Measurements from ENCODE around the gene TCP10L.

TCP10L gene

DNA sequence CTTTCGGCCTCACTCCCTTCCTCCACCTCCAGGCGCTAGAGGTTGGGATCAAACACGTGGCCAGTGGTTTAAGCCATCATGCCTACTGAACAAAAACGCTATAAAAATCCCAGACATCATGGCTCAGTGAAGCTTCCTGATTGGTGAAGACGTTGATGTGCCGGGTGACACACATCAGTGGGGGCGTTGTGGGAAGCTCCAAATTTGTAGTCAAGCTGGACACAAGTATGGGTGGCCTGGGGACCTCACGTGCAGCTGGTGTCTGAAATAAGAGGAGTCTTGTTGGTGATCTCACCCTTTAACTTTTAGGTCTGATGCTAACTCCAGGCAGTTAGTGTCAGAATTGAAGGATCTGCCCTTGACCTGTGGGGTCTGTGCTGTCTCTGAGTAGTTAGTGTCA, 20.1 kb upstream of the TCP10L start:
- Histone ChIP-seq H3K4me3 (ENCODE audit: low read depth, low read length) (no peak overlapping the region), H3K36me3 (ENCODE audit: control insufficient read depth in 2 of 2, insufficient read depth in 1 of 2, low read length in 2 of 2) (peaks cover 54 to 87% of the 10 kb centered on the region in 2 experiments), H3K9me3 (ENCODE audit: control insufficient read depth, insufficient read depth, low read depth, low read length) (no peaks in the 10 kb centered on the region), H3K27ac (ENCODE audit: extremely low read depth, low read depth, low read length) (no peak overlapping the region), H3K4me1 (ENCODE audit: control insufficient read depth, insufficient read depth, low read length) (no peaks in the 10 kb centered on the region)
- CTCF ChIA-PET: interaction anchor here (0.6 to 3.2 kb wide), 4 partner anchors 18 to 209 kb away, joined by 3 to 21 read pairs (median 5); no protein-coding TSS in a partner anchor
- TF ChIP-seq ZNF623 (tag by site-specific recombination; IDR thresholded peaks at IDR 0.05): no peak
- TF ChIP-seq GLIS1 (tag by site-specific recombination; IDR thresholded peaks at IDR 0.05): no peak
- POLR2A ChIA-PET: no interaction called here

DNA sequence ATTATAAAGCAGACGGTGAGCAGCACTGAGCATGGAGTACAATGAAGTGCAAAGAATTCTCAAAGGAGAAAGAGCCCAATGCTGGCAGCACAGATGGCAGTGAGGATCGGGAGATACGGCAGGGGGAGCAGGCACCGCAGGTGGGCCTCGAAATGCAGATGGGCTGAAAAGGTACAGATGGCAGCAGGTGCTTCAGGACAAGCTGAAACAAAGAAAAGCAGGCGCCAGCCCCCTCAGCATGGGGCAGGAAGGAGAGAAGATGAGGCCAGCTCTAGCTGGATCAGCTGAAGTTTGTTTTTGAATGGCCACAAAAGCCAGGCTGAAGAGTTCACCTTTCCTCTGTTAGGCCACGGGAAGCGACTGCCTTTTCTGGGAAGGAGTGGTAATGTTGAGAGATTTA, 19.1 kb upstream of the TCP10L start:
- H3K9me3 ChIP-seq (ENCODE audit: control insufficient read depth, insufficient read depth, low read depth, low read length): no peaks in the 10 kb centered on the region
- H3K36me3 ChIP-seq (ENCODE audit: control insufficient read depth in 2 of 2, insufficient read depth in 1 of 2, low read length in 2 of 2): peaks cover 52 to 89% of the 10 kb centered on the region in 2 experiments
- TF ChIP-seq ZNF16 (tag by site-specific recombination; IDR thresholded peaks at IDR 0.05; ENCODE audit: low read depth) (no peak), ZNF510 (tag by site-specific recombination; IDR thresholded peaks at IDR 0.05; ENCODE audit: insufficient replicate concordance) (no peak), ZNF626 (tag by site-specific recombination; IDR thresholded peaks at IDR 0.05) (no peak), HOXD13 (CRISPR knock-in tag; IDR thresholded peaks at IDR 0.05; ENCODE audit: borderline replicate concordance) (no peak), GFI1B (tag by site-specific recombination; IDR thresholded peaks at IDR 0.05) (no peak), ZNF274 (IDR thresholded peaks at IDR 0.05; ENCODE audit: low read length) (no peak), ZNF274 (tag by site-specific recombination; IDR thresholded peaks at IDR 0.05; ENCODE audit: borderline replicate concordance) (no peak), SP3 (tag by site-specific recombination; IDR thresholded peaks at IDR 0.05) (no peak), KLF9 (tag by site-specific recombination; IDR thresholded peaks at IDR 0.05; ENCODE audit: low read depth) (no peak)
- TF ChIP-seq, protein P1, sequence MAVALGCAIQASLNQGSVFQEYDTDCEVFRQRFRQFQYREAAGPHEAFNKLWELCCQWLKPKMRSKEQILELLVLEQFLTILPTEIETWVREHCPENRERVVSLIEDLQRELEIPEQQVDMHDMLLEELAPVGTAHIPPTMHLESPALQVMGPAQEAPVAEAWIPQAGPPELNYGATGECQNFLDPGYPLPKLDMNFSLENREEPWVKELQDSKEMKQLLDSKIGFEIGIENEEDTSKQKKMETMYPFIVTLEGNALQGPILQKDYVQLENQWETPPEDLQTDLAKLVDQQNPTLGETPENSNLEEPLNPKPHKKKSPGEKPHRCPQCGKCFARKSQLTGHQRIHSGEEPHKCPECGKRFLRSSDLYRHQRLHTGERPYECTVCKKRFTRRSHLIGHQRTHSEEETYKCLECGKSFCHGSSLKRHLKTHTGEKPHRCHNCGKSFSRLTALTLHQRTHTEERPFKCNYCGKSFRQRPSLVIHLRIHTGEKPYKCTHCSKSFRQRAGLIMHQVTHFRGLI (tag by site-specific recombination; IDR thresholded peaks at IDR 0.05): no peak
- H3K4me1 ChIP-seq (ENCODE audit: control insufficient read depth, insufficient read depth, low read length): no peaks in the 10 kb centered on the region
- POLR2A ChIA-PET: no interaction called here
- H3K4me3 ChIP-seq (ENCODE audit: low read depth, low read length): no peak overlapping the region
- no peak overlapping the region for H3K27ac ChIP-seq (ENCODE audit: extremely low read depth, low read depth, low read length)
- CTCF ChIA-PET: interaction anchor here (3.2 kb wide), 1 partner anchor 34 kb away, joined by 21 read pairs; no protein-coding TSS in a partner anchor

DNA sequence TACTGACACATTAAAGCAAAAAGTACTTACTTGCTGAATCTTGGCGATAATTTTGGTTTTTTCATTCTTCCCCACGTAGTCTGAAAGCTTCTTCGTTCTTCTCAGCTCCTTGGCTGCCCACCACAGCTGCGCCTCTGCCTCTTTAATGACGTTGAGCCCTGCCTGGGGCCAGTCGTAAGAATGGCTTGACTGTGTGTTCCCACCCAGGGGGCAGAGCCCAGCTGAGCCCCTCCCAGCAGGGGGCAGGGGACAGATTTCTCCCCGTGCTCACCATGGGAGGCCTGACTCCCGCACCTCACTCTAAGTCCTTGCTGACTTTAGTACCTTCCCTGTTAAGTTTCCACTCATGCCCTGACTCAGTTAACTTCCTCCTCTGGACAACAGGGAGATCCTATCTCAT, 17.8 kb upstream of the TCP10L start:
- no peak overlapping the region for H3K27ac ChIP-seq (ENCODE audit: extremely low read depth, low read depth, low read length)
- peaks cover 47 to 88% of the 10 kb centered on the region in 2 experiments for H3K36me3 ChIP-seq (ENCODE audit: control insufficient read depth in 2 of 2, insufficient read depth in 1 of 2, low read length in 2 of 2)
- CTCF ChIA-PET: interaction anchor here (3.2 kb wide), 1 partner anchor 33 kb away, joined by 21 read pairs; no protein-coding TSS in a partner anchor
- TF ChIP-seq, protein P2, sequence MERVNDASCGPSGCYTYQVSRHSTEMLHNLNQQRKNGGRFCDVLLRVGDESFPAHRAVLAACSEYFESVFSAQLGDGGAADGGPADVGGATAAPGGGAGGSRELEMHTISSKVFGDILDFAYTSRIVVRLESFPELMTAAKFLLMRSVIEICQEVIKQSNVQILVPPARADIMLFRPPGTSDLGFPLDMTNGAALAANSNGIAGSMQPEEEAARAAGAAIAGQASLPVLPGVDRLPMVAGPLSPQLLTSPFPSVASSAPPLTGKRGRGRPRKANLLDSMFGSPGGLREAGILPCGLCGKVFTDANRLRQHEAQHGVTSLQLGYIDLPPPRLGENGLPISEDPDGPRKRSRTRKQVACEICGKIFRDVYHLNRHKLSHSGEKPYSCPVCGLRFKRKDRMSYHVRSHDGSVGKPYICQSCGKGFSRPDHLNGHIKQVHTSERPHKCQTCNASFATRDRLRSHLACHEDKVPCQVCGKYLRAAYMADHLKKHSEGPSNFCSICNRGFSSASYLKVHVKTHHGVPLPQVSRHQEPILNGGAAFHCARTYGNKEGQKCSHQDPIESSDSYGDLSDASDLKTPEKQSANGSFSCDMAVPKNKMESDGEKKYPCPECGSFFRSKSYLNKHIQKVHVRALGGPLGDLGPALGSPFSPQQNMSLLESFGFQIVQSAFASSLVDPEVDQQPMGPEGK (tag by site-specific recombination; IDR thresholded peaks at IDR 0.05): 0 out of 2 replicates have a peak, but pooled peaks have one; percentile 21
- peak; percentile 75 for TF ChIP-seq GLIS1 (tag by site-specific recombination; IDR thresholded peaks at IDR 0.05)
- TF ChIP-seq ZNF341 (tag by site-specific recombination; IDR thresholded peaks at IDR 0.05; ENCODE audit: low read depth): no peak
- peak; percentile 98 for TF ChIP-seq ZIC2 (tag by site-specific recombination; IDR thresholded peaks at IDR 0.05)
- TF ChIP-seq, protein P3, sequence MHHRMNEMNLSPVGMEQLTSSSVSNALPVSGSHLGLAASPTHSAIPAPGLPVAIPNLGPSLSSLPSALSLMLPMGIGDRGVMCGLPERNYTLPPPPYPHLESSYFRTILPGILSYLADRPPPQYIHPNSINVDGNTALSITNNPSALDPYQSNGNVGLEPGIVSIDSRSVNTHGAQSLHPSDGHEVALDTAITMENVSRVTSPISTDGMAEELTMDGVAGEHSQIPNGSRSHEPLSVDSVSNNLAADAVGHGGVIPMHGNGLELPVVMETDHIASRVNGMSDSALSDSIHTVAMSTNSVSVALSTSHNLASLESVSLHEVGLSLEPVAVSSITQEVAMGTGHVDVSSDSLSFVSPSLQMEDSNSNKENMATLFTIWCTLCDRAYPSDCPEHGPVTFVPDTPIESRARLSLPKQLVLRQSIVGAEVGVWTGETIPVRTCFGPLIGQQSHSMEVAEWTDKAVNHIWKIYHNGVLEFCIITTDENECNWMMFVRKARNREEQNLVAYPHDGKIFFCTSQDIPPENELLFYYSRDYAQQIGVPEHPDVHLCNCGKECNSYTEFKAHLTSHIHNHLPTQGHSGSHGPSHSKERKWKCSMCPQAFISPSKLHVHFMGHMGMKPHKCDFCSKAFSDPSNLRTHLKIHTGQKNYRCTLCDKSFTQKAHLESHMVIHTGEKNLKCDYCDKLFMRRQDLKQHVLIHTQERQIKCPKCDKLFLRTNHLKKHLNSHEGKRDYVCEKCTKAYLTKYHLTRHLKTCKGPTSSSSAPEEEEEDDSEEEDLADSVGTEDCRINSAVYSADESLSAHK (tag by site-specific recombination; IDR thresholded peaks at IDR 0.05): no peak
- H3K4me3 ChIP-seq (ENCODE audit: low read depth, low read length): no peak overlapping the region
- no peaks in the 10 kb centered on the region for H3K9me3 ChIP-seq (ENCODE audit: control insufficient read depth, insufficient read depth, low read depth, low read length)
- POLR2A ChIA-PET: no interaction called here
- H3K4me1 ChIP-seq (ENCODE audit: control insufficient read depth, insufficient read depth, low read length): no peaks in the 10 kb centered on the region
